Thoracic aorta (tissue), 2 donors: ENCODE measurements around the gene CMTM8. TPM values are rescaled to one million over a fixed set of nuclear protein-coding genes. Genes with fewer than 3 reads are reported as not detected.

Source experiments
- ATAC-seq: fragments of 150-250 bp; one replicate; pipeline ENCODE4 v1.8.0; 2017; ENCODE audit warnings: low read depth; ENCODE audit not compliant: insufficient number of reproducible peaks, low FRiP score
- DNase-seq: peaks from one replicate; pipeline ENCODE4 v3.0.0-alpha.2; 2020; ENCODE audit warnings: low spot score
- H3K27ac ChIP-seq, 2 donors: fragments of 200-600 bp; sonication (generic); 1 replicate in 1 of 2; 2 replicates in 1 of 2; pipeline ENCODE4 v1.5.1; 2016; ENCODE audit warnings: mild to moderate bottlenecking in 2 of 2, moderate library complexity in 2 of 2
- H3K27me3 ChIP-seq: fragments of 200-600 bp; sonication (generic); replicated peaks from 2 replicates; pipeline ENCODE4 v1.6.0; 2016; ENCODE audit warnings: mild to moderate bottlenecking; ENCODE audit not compliant: insufficient read depth
- H3K36me3 ChIP-seq: fragments of 200-600 bp; sonication (generic); one replicate; pipeline ENCODE4 v1.5.1; 2016
- H3K4me1 ChIP-seq, 2 donors: fragments of 200-600 bp; sonication (generic); 1 replicate in 1 of 2; 2 replicates in 1 of 2; pipeline versions ENCODE4 v1.5.1 to v1.6.0; 2016; ENCODE audit warnings: low read depth in 2 of 2, mild to moderate bottlenecking in 1 of 2; ENCODE audit not compliant: control insufficient read depth in 1 of 2
- H3K4me3 ChIP-seq: fragments of 200-600 bp; sonication (generic); 2 replicates; pipeline ENCODE4 v1.5.1; 2016; ENCODE audit warnings: mild to moderate bottlenecking
- H3K9me3 ChIP-seq: fragments of 200-600 bp; sonication (generic); 2 replicates; pipeline ENCODE4 v1.5.1; 2016
- total RNA-seq, 2 donors: library from RNA; depleted of rRNA; stranded (reverse); fragments of >200 nt; gene quantifications; one replicate each; pipeline versions ENCODE4 v1.1.0 to v1.2.3, GENCODE V29; 2016
- TF ChIP-seq, protein P1 (sequence below): fragments of 200-600 bp; sonication (generic); IDR thresholded peaks from one replicate; pipeline ENCODE4 v1.5.1; 2019; ENCODE audit warnings: antibody characterized with exemption

Gene CMTM8
- total RNA-seq, 2 donors from 2014 or later = 2.8 TPM; not detected in 1

GRCh38 chr3:32321095-32321790, 82.8 kb downstream of the CMTM8 start:
- no peak overlapping the region for H3K4me3 ChIP-seq
- no peak for ATAC-seq

GRCh38 chr3:32322311-32322710, 83.8 kb downstream of the CMTM8 start:
- no peaks in the 10 kb centered on the region for H3K36me3 ChIP-seq

More at GRCh38 chr3:32321095-32321790, 82.8 kb downstream of the CMTM8 start:
- Histone ChIP-seq H3K9me3 (no peaks in the 10 kb centered on the region), H3K27me3 (no peaks in the 10 kb centered on the region), H3K27ac (no peak overlapping the region), H3K4me1 (no peaks in the 10 kb centered on the region), H3K36me3 (no peaks in the 10 kb centered on the region)
- TF ChIP-seq, protein P1, sequence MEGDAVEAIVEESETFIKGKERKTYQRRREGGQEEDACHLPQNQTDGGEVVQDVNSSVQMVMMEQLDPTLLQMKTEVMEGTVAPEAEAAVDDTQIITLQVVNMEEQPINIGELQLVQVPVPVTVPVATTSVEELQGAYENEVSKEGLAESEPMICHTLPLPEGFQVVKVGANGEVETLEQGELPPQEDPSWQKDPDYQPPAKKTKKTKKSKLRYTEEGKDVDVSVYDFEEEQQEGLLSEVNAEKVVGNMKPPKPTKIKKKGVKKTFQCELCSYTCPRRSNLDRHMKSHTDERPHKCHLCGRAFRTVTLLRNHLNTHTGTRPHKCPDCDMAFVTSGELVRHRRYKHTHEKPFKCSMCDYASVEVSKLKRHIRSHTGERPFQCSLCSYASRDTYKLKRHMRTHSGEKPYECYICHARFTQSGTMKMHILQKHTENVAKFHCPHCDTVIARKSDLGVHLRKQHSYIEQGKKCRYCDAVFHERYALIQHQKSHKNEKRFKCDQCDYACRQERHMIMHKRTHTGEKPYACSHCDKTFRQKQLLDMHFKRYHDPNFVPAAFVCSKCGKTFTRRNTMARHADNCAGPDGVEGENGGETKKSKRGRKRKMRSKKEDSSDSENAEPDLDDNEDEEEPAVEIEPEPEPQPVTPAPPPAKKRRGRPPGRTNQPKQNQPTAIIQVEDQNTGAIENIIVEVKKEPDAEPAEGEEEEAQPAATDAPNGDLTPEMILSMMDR = no peak
- DNase-seq = no peak

DNA sequence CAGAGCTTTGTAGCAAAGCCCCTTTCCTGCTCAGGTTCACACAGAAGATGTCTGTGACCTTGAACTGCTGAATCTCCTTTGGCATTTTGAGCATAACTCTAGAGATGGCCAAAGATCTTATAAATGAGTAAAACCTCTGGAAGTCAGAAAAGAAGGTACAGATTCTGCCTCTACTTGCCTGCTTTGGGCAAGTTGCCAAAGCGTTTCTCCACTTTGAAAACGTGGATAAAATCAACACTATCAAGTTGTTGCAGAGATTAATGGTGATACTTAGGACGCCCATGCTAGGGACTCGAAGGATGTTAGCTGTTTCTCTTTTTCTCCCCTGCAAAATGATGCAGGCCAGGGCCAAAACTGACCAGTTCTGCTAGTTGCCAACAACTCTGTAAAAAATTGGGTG, 85.1 kb downstream of the CMTM8 start:
- ATAC-seq (no peak), DNase-seq (no peak)
- Histone ChIP-seq H3K36me3 (no peaks in the 10 kb centered on the region), H3K27ac (no peak overlapping the region), H3K4me1 (no peaks in the 10 kb centered on the region), H3K9me3 (no peaks in the 10 kb centered on the region), H3K27me3 (no peaks in the 10 kb centered on the region), H3K4me3 (no peak overlapping the region)
- TF ChIP-seq, protein P1 = no peak

More at GRCh38 chr3:32322311-32322710, 83.8 kb downstream of the CMTM8 start:
- no peak overlapping the region for H3K27ac ChIP-seq
- TF ChIP-seq, protein P1 = no peak
- DNase-seq (no peak), ATAC-seq (no peak)
- H3K4me3 ChIP-seq = no peak overlapping the region
- H3K4me1 ChIP-seq = no peaks in the 10 kb centered on the region
- no peaks in the 10 kb centered on the region for H3K9me3 ChIP-seq
- no peaks in the 10 kb centered on the region for H3K27me3 ChIP-seq

GRCh38 chr3:32325201-32325600, 86.7 kb downstream of the CMTM8 start:
- ATAC-seq = no peak
- H3K9me3 ChIP-seq = no peaks in the 10 kb centered on the region
- no peak overlapping the region for H3K27ac ChIP-seq
- no peaks in the 10 kb centered on the region for H3K4me1 ChIP-seq
- H3K36me3 ChIP-seq = no peaks in the 10 kb centered on the region
- DNase-seq = no peak
- no peaks in the 10 kb centered on the region for H3K27me3 ChIP-seq
- H3K4me3 ChIP-seq = no peak overlapping the region
- TF ChIP-seq, protein P1 = no peak

- ATAC-seq = no peak
- H3K4me3 ChIP-seq = no peak overlapping the region
- H3K27me3 ChIP-seq = no peaks in the 10 kb centered on the region
- H3K27ac ChIP-seq = no peak overlapping the region
- H3K4me1 ChIP-seq = no peaks in the 10 kb centered on the region
- TF ChIP-seq, protein P1 = no peak
- H3K9me3 ChIP-seq = no peaks in the 10 kb centered on the region
- no peaks in the 10 kb centered on the region for H3K36me3 ChIP-seq
- DNase-seq = no peak
Measured at GRCh38 chr3:32325927-32326326, 87.4 kb downstream of the CMTM8 start.
